ENCODE measurements around the gene MTHFD1L.

Gene MTHFD1L

DNA sequence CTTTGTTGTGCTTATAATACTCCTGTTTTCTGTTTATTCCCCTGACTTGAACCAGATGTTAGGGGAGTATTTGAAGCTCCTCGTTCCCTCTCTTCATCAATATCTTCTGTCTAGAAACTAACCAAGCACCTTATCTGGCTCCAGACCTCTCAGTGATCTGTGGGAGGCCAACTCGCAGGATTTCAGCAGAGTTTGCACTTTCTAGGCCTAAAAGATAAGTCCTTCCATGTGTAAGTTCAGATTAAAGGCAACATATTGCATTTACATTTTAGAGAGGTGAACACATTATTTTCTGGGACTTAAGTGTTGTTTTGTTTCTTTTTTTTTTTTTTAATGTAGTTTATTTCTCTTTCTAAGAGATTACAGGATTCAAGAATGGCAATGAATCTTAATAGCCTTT lies 234.8 kb downstream of the MTHFD1L start:
- TF ChIP-seq POLR2AphosphoS5 (IDR thresholded peaks at IDR 0.05; ENCODE audit: low read depth, low read length) (no peak), FOXP2 (optimal IDR thresholded peaks at IDR 0.05; ENCODE audit: borderline replicate concordance, extremely low read depth, extremely low read length, insufficient read depth) (no peak), SIN3A (IDR thresholded peaks at IDR 0.05; ENCODE audit: borderline replicate concordance, insufficient read depth, low read length) (no peak), TAF1 (IDR thresholded peaks at IDR 0.05; ENCODE audit: borderline replicate concordance, insufficient read depth, low read length) (no peak)
- TF ChIP-seq, protein P1, sequence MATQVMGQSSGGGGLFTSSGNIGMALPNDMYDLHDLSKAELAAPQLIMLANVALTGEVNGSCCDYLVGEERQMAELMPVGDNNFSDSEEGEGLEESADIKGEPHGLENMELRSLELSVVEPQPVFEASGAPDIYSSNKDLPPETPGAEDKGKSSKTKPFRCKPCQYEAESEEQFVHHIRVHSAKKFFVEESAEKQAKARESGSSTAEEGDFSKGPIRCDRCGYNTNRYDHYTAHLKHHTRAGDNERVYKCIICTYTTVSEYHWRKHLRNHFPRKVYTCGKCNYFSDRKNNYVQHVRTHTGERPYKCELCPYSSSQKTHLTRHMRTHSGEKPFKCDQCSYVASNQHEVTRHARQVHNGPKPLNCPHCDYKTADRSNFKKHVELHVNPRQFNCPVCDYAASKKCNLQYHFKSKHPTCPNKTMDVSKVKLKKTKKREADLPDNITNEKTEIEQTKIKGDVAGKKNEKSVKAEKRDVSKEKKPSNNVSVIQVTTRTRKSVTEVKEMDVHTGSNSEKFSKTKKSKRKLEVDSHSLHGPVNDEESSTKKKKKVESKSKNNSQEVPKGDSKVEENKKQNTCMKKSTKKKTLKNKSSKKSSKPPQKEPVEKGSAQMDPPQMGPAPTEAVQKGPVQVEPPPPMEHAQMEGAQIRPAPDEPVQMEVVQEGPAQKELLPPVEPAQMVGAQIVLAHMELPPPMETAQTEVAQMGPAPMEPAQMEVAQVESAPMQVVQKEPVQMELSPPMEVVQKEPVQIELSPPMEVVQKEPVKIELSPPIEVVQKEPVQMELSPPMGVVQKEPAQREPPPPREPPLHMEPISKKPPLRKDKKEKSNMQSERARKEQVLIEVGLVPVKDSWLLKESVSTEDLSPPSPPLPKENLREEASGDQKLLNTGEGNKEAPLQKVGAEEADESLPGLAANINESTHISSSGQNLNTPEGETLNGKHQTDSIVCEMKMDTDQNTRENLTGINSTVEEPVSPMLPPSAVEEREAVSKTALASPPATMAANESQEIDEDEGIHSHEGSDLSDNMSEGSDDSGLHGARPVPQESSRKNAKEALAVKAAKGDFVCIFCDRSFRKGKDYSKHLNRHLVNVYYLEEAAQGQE (IDR thresholded peaks at IDR 0.05; ENCODE audit: insufficient read depth in 1 of 2, low read depth in 2 of 2, low read length in 2 of 2) = no peak

DNA sequence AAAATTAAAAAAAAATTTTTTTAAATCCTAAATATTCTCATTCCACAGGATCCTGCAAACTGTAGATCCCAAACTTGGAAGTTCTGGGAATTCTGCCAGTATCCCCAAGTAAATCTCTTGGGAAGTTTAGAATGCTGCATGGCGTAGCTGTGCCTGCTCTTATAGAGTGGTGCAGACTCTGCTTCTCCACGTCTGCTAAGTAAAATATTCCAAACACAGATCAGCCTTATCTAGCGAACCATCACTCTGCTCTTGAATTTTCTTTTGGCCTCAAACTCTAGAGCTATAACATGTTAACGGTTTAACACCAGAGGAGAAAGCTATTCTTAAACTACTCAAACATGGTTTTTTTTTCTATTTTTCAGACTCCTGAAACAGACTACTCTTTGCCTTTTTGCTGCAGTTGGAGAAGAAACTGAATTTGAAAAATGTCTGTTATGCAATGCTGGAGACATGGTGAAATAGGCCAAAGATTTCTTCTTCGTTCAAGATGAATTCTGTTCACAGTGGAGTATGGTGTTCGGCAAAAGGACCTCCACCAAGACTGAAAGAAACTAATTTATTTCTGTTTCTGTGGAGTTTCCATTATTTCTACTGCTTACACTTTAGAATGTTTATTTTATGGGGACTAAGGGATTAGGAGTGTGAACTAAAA lies 235.8 kb downstream of the MTHFD1L start:
- TF ChIP-seq FOXP2 (optimal IDR thresholded peaks at IDR 0.05; ENCODE audit: borderline replicate concordance, extremely low read depth, extremely low read length, insufficient read depth) = no peak
- no peak for TF ChIP-seq SIN3A (IDR thresholded peaks at IDR 0.05; ENCODE audit: borderline replicate concordance, insufficient read depth, low read length)
- TF ChIP-seq TAF1 (IDR thresholded peaks at IDR 0.05; ENCODE audit: borderline replicate concordance, insufficient read depth, low read length) = no peak
- no peak for TF ChIP-seq POLR2AphosphoS5 (IDR thresholded peaks at IDR 0.05; ENCODE audit: low read depth, low read length)
- TF ChIP-seq, protein P1 (IDR thresholded peaks at IDR 0.05; ENCODE audit: insufficient read depth in 1 of 2, low read depth in 2 of 2, low read length in 2 of 2) = no peak

DNA sequence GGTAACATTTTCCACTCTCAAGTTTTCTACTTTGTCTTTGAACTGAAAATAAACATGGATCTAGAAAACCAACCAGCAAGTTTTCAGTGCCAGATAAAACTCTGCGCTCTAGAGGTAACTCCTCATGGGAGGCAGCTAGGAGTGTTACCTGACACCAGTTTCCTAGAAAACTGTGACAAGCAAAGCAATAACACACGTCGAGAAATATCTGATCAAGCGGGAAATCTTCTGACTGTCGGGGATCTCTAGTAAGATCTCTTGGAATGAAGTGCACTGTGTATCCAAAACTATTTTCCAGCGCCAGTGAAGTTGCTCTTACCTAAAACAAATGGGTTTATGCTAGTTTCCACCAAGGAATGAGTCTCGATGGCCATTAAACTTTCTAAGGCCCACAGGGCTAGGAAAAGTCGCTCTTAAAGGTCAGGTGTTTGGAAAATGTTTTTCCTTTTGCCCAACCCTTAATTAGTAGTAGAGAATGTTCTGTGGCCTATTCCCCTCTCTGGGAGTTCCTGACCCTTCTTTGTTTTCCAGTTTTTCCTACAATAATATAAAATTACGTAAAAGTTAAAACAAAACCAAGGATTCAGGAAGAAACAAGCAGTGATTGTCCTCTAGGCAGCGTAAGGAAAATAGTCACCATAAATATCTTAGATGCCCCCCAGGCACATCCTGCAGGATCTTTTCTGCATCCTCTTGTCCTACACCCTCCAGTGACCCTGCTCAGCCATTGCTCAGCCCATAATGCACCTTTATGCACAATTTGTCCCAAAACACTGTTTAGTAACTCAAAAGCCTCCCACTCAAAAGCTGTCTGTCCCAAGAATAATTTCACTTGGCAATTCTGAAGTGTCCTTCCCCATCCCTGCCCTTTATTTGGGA lies 236.6 kb downstream of the MTHFD1L start:
- no peak for TF ChIP-seq FOXP2 (optimal IDR thresholded peaks at IDR 0.05; ENCODE audit: borderline replicate concordance, extremely low read depth, extremely low read length, insufficient read depth)

DNA sequence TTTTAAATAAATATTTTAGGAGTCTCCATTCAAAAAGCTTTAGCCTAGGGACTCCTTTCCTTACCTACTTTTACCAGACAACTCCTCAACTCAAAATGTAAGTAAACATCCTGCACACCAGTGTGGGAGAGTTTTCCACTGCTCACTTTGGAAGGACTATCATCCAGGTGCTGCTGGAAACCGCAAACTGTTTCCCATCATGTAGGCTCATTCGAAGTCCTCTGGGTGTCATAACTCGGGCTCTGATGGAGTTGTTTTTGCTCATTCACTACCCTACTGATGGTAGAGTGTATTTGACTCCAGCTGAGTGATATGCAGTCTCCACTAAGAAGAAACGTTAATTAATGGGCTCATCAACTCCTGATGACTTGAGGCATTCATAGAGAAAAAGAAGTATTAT lies 237.8 kb downstream of the MTHFD1L start:
- TF ChIP-seq SIN3A (IDR thresholded peaks at IDR 0.05; ENCODE audit: borderline replicate concordance, insufficient read depth, low read length) (no peak), POLR2AphosphoS5 (IDR thresholded peaks at IDR 0.05; ENCODE audit: low read depth, low read length) (no peak), TAF1 (IDR thresholded peaks at IDR 0.05; ENCODE audit: borderline replicate concordance, insufficient read depth, low read length) (no peak), FOXP2 (optimal IDR thresholded peaks at IDR 0.05; ENCODE audit: borderline replicate concordance, extremely low read depth, extremely low read length, insufficient read depth) (no peak)
- TF ChIP-seq, protein P1 (IDR thresholded peaks at IDR 0.05; ENCODE audit: insufficient read depth in 1 of 2, low read depth in 2 of 2, low read length in 2 of 2) = no peak

DNA sequence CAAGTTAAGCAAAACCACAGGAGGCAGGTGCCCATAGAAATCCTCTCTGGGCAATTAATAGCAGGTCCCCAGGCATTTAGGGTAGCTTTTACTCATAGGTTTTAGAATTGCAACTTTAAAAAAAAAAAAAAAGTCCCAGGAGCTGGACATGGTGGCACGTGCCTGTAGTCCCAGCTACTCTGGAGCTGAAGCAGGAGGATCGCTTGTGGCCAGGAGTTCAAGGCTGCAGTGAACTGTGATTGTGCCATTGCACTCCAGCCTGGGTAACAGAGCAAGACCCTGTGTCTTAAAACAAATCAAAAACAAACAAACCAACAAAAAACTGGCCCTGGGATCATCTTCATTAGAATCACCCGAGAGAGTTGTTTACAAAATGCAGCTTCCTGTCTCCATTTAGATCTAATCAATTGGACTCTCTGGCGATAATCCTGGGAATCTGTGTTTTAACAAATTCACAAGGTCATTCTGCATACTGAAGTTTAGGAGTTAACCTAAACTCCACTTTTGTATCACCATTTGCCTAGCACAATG lies 242.5 kb downstream of the MTHFD1L start:
- TF ChIP-seq SIN3A (IDR thresholded peaks at IDR 0.05; ENCODE audit: borderline replicate concordance, insufficient read depth, low read length) (no peak), POLR2AphosphoS5 (IDR thresholded peaks at IDR 0.05; ENCODE audit: low read depth, low read length) (no peak), TAF1 (IDR thresholded peaks at IDR 0.05; ENCODE audit: borderline replicate concordance, insufficient read depth, low read length) (no peak), FOXP2 (optimal IDR thresholded peaks at IDR 0.05; ENCODE audit: borderline replicate concordance, extremely low read depth, extremely low read length, insufficient read depth) (no peak)
- TF ChIP-seq, protein P1 (IDR thresholded peaks at IDR 0.05; ENCODE audit: insufficient read depth in 1 of 2, low read depth in 2 of 2, low read length in 2 of 2) = no peak
